GM12878 (cell line): ENCODE data around the gene ZNF44. TPM values are rescaled to one million over a fixed set of nuclear protein-coding genes. Genes with fewer than 3 reads are reported as not detected.

ENCODE experiments used
- ATAC-seq: fragments of 200-7000 bp; cut with Tn5 transposase; 3 replicates; pipeline ENCODE4 v1.9.1; 2020; ENCODE audit warnings: mild to moderate bottlenecking, moderate library complexity
- BruUV-seq: library from RNA; stranded (reverse); fragments of 400-500 nt; replicated peaks from 2 replicates; lab custom pipeline; 2021; lab: Mats Ljungman, UMichigan
- CTCF ChIA-PET: fragments of 300-600 bp; sonication (Branson Sonifier 250); formaldehyde crosslinking; extraction: SDS; loops from one replicate; lab custom pipeline; 2021; ENCODE audit warnings: inconsistent platforms; lab: Yijun Ruan, JAX
- POLR2A ChIA-PET: fragments of 350-600 bp; formaldehyde crosslinking; extraction: SDS; loops from one replicate; lab custom pipeline; 2021; ENCODE audit warnings: inconsistent platforms; lab: Charles Lee
- RAD21 ChIA-PET: fragments of 300-600 bp; sonication (Branson Sonifier 250); formaldehyde crosslinking; loops from one replicate; lab custom pipeline; 2023; ENCODE audit warnings: antibody characterized with exemption; ENCODE audit not compliant: unreplicated experiment; lab: Charles Lee
- SMC1A ChIA-PET: fragments of 300-600 bp; sonication (Branson Sonifier 250); formaldehyde crosslinking; loops from one replicate; lab custom pipeline; 2023; ENCODE audit not compliant: unreplicated experiment, uncharacterized antibody; lab: Charles Lee
- DNase-seq: peaks from one replicate; pipeline ENCODE4 v3.0.0-alpha.2; 2011; ENCODE audit warnings: low read depth, low spot score
- FAIRE-seq: peaks from 3 replicates; lab custom pipeline; 2011; peaks lifted over from hg19 to GRCh38; lab: Jason Lieb, UNC
- H2AFZ ChIP-seq: 2 replicates; pipeline ENCODE4 v1.6.0; 2011; ENCODE audit warnings: low read depth, low read length, control low read depth; ENCODE audit not compliant: control insufficient read depth
- H3K27ac ChIP-seq: 2 replicates; pipeline ENCODE4 v1.5.1; 2011; ENCODE audit warnings: control low read depth; ENCODE audit not compliant: control insufficient read depth, insufficient read depth
- H3K27me3 ChIP-seq, 2 experiments: replicated peaks in 1 of 2; 2 replicates each; pipeline versions ENCODE4 v1.6.0 to v1.6.1; 2011; ENCODE audit warnings: low read length in 1 of 2; ENCODE audit not compliant: control insufficient read depth in 2 of 2, insufficient read depth in 2 of 2
- H3K36me3 ChIP-seq, 2 experiments: 2 replicates each; pipeline ENCODE4 v1.5.1; 2011; ENCODE audit warnings: low read length in 1 of 2; ENCODE audit not compliant: control insufficient read depth in 2 of 2, insufficient read depth in 2 of 2
- H3K4me1 ChIP-seq: 2 replicates; pipeline ENCODE4 v1.6.1; 2011; ENCODE audit warnings: mild to moderate bottlenecking, low read length, moderate library complexity, mixed read lengths; ENCODE audit not compliant: control insufficient read depth, insufficient read depth
- H3K4me2 ChIP-seq: 2 replicates; pipeline ENCODE4 v1.6.0; 2011; ENCODE audit warnings: control low read depth; ENCODE audit not compliant: control insufficient read depth, insufficient read depth
- H3K4me3 ChIP-seq: fragments of 200-600 bp; sonication (generic); 2 replicates; pipeline ENCODE4 v1.5.1; 2016
- H3K79me2 ChIP-seq: 2 replicates; pipeline ENCODE4 v1.6.0; 2011; ENCODE audit warnings: low read length; ENCODE audit not compliant: control insufficient read depth, insufficient read depth
- H3K9ac ChIP-seq: 2 replicates; pipeline ENCODE4 v1.8.0; 2011; ENCODE audit warnings: low read length, control low read depth, mixed read lengths; ENCODE audit not compliant: control insufficient read depth, insufficient read depth
- H3K9me3 ChIP-seq: replicated peaks from 3 replicates; pipeline ENCODE4 v1.5.1; 2011; ENCODE audit warnings: mild to moderate bottlenecking, low read length; ENCODE audit not compliant: control insufficient read depth, insufficient read depth
- H4K20me1 ChIP-seq: 2 replicates; pipeline ENCODE4 v1.6.0; 2011; ENCODE audit not compliant: control insufficient read depth, insufficient read depth
- DPF2 ChIP-seq: fragments of 450-650 bp; IDR thresholded peaks from 2 replicates; pipeline ENCODE4 v1.6.1; 2017; ENCODE audit warnings: mild to moderate bottlenecking
- HDAC6 ChIP-seq: fragments of 200-600 bp; sonication (generic); IDR thresholded peaks from one replicate; pipeline ENCODE4 v1.8.0; 2017; ENCODE audit warnings: antibody characterized with exemption; ENCODE audit not compliant: unreplicated experiment
- HDGF ChIP-seq: fragments of 450-650 bp; IDR thresholded peaks from 2 replicates; pipeline ENCODE4 v1.6.1; 2016; ENCODE audit warnings: antibody characterized with exemption
- MAX ChIP-seq: IDR thresholded peaks from 2 replicates; pipeline ENCODE4 v1.6.1; 2012; ENCODE audit warnings: low read depth, low read length, improper control_type of control experiment
- NBN ChIP-seq: fragments of 450-650 bp; IDR thresholded peaks from 2 replicates; pipeline ENCODE4 v1.6.1; 2016
- NKRF ChIP-seq: fragments of 450-650 bp; conservative IDR thresholded peaks from 2 replicates; pipeline ENCODE4 v1.6.1; 2017; ENCODE audit warnings: mild to moderate bottlenecking, moderate library complexity
- PBX3 ChIP-seq: IDR thresholded peaks from 2 replicates; pipeline ENCODE4 v1.6.1; 2011; ENCODE audit warnings: mild to moderate bottlenecking, low read depth, low read length, moderate library complexity; ENCODE audit not compliant: insufficient replicate concordance
- RUNX3 ChIP-seq: IDR thresholded peaks from 2 replicates; pipeline ENCODE4 v1.6.1; 2012; ENCODE audit warnings: low read length, inconsistent platforms
- SREBF2 ChIP-seq: IDR thresholded peaks from 2 replicates; pipeline ENCODE4 v1.6.1; 2012; ENCODE audit warnings: mild to moderate bottlenecking, low read length
- SRF ChIP-seq, 2 experiments: IDR thresholded peaks; 2 replicates each; pipeline ENCODE4 v1.6.1; 2011; ENCODE audit warnings: low read depth in 2 of 2, low read length in 2 of 2, mild to moderate bottlenecking in 1 of 2, moderate library complexity in 1 of 2
- USF1 ChIP-seq: IDR thresholded peaks from 2 replicates; pipeline ENCODE4 v1.6.1; 2011; ENCODE audit warnings: borderline replicate concordance, low read depth, mild to moderate bottlenecking, moderate library complexity, mixed read lengths, low read length; ENCODE audit not compliant: insufficient read depth; ENCODE audit errors: extremely low read length
- WGBS: methylation state at CpG from one replicate; pipeline ENCODE4 v1.1.6; 2016; ENCODE audit warnings: low lambda C conversion rate; ENCODE audit not compliant: insufficient replicate concordance, insufficient coverage; ENCODE audit errors: missing lambda C conversion rate; 5-methylcytosine and 5-hydroxymethylcytosine counted together
- in situ Hi-C: fragments of 300-500 bp; cut with MboI; formaldehyde crosslinking; loops from 9 replicates; pipeline ENCODE4 v1.14.3; 2018; ENCODE audit warnings: mixed read lengths
- intact Hi-C: fragments of 100-400 bp; cut with micrococcal nuclease; formaldehyde crosslinking; loops from one replicate; pipeline ENCODE4 v1.14.2; 2022; ENCODE audit not compliant: unreplicated experiment
- polyA plus RNA-seq, 11 experiments: library from polyadenylated mRNA; depleted of rRNA in 4 of 11; unstranded in 6 of 11; stranded (reverse) in 5 of 11; fragments of >200 nt; fragmentation: Nextera tagmentation in 4 of 11; fragmentation: Illumina TruSeq in 1 of 11; extraction: Ambion mirVana in 4 of 11; extraction: Trizol in 1 of 11; gene quantifications; 1 replicate in 1 of 11; 2 replicates in 10 of 11; pipeline versions ENCODE4 v1.2.1 to v1.2.3, GENCODE V29; 2011 to 2016; ENCODE audit warnings: inconsistent platforms in 2 of 11, missing spikeins in 2 of 11, low read depth in 1 of 11
- total RNA-seq, 4 experiments: library from RNA; depleted of rRNA in 3 of 4; stranded (reverse); fragments of >200 nt in 3 of 4; fragmentation: Illumina TruSeq in 1 of 4; extraction: Trizol in 1 of 4; gene quantifications; 2 replicates each; pipeline versions ENCODE4 v1.2.1 to v1.2.3, GENCODE V29; 2013 to 2021

The ZNF44 gene
- total and polyA plus RNA-seq, 10 of the 15 experiments (the other 5 are each of a cell fraction or from before 2014, with no cell fraction given): 3.7 to 11.3 (median 5.4) TPM

- Histone ChIP-seq H4K20me1 (no peaks in the 10 kb centered on the region), H3K9me3 (peaks cover 9% of the 10 kb centered on the region), H2AFZ (no peak overlapping the region), H3K4me1 (no peaks in the 10 kb centered on the region), H3K4me3 (no peak overlapping the region), H3K27me3 (no peaks in the 10 kb centered on the region), H3K79me2 (no peaks in the 10 kb centered on the region), H3K4me2 (no peak overlapping the region), H3K36me3 (no peaks in the 10 kb centered on the region), H3K27ac (no peak overlapping the region), H3K9ac (no peak overlapping the region)
- ChIA-PET CTCF (no interaction called here), RAD21 (no interaction called here), SMC1A (no interaction called here), POLR2A (no interaction called here)
- WGBS: 92% methylated on average over 1 of the region's 1 CpG
- DNase-seq: no peak
- intact Hi-C loops (no loop called here), in situ Hi-C loops (no loop called here)
- no peak for ATAC-seq
- TF ChIP-seq NKRF (no peak), SRF (IDR thresholded peaks at IDR 0.05; ENCODE audit: low read depth in 2 of 2, low read length in 2 of 2) (no peak), SREBF2 (no peak), DPF2 (no peak), HDGF (no peak), RUNX3 (no peak), NBN (no peak), PBX3 (no peak), USF1 (no peak), MAX (no peak), HDAC6 (no peak)
- no peak for FAIRE-seq
- BruUV-seq: no TSS peak
These were observed 33.1 kb downstream of the ZNF44 start for GRCh38 chr19:12261554-12261953.
